ENCODE measurements around the gene P2RX1.

P2RX1 gene

DNA sequence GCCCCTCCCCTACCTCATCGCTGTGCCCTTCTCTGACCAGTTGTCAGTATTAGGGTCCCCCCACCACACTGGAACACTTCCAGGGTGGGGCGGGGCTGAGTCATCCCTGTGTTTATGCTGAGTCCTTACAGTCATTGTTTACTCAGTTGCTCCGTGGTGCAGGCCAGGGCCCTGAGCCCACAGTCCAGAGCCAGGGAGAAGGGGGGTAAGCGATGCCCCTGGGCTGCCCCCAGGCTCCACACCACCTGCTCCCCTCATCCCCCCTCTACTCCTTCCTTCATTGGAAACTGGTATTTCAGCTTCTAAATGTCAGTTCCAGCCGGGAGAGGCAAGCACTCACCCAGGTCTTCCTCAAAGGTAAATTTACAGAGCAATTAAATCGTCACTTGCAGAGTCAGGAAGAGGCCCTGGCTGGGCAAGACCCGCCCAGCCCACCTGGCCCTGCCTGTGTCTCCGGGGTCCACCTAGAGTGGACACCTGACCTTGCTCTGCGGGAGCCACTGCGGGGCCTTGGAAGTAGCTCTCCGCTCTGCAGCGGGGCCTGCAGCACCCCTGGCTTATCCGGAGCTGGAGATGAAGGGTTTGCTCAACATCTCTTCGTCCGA, 43.1 kb upstream of the P2RX1 start:
- Histone ChIP-seq H3K27me3 (ENCODE audit: control insufficient read depth, insufficient read depth, low read length) (peaks cover 31% of the 10 kb centered on the region), H3K4me1 (ENCODE audit: control insufficient read depth, insufficient read depth, low read length) (peaks cover 35% of the 10 kb centered on the region), H3K9ac (ENCODE audit: low read length) (no peak overlapping the region), H3K36me3 (ENCODE audit: control insufficient read depth, insufficient read depth, low read length) (no peaks in the 10 kb centered on the region), H3K4me3 (ENCODE audit: low read depth, low read length) (no peak overlapping the region), H3K9me3 (ENCODE audit: control insufficient read depth, insufficient read depth, low read depth, low read length) (no peaks in the 10 kb centered on the region), H3K27ac (ENCODE audit: low read depth, low read length) (no peak overlapping the region)

DNA sequence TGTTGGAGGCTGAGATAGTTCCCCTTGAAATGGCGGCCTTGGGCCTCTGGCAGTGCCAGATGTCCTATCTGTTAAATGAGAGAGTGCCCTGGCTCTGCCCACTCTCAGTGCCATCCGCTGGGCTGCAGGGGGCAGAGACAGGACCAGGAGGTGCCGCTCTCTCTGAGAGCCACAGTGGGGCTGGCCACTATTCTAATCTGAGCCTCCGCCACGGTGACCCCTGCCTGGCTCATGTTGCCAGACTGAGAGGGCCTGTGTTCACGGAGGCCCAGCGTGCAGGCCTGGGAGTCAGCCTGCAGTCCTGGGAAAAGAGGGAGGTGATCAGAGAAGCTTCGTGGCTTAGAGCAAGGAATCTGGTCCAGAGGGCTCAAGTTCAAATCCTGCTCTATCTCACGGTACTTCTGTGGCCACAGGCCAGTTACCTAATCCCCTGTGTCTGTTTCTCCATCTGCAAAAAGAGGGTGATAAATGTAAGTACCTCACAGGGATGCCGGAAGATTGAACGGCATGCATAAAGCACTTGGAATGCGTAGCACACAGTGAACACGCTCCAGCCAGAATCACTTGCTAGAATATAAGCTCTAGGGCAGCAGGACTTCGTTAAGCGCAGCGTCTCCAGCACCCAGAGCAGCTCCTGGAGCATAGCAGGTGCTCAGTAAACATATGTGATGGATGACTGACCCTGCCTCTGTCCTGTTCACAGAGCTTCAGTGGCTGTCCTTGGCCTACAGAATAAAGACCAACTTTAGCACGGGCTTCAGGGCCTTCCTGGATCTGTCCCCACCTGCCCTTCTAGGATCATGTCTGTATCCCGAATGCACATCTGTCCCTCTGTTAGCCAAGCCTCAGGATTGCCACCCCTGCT, 41.7 kb upstream of the P2RX1 start:
- H3K27me3 ChIP-seq (ENCODE audit: control insufficient read depth, insufficient read depth, low read length): peaks cover 17% of the 10 kb centered on the region
- H3K4me1 ChIP-seq (ENCODE audit: control insufficient read depth, insufficient read depth, low read length): peaks cover 35% of the 10 kb centered on the region
- H3K27ac ChIP-seq (ENCODE audit: low read depth, low read length): no peak overlapping the region
- H3K36me3 ChIP-seq (ENCODE audit: control insufficient read depth, insufficient read depth, low read length): no peaks in the 10 kb centered on the region
- H3K9ac ChIP-seq (ENCODE audit: low read length): no peak overlapping the region
- no peaks in the 10 kb centered on the region for H3K9me3 ChIP-seq (ENCODE audit: control insufficient read depth, insufficient read depth, low read depth, low read length)
- no peak overlapping the region for H3K4me3 ChIP-seq (ENCODE audit: low read depth, low read length)

- no peak overlapping the region for H3K4me3 ChIP-seq (ENCODE audit: low read depth, low read length)
- no peaks in the 10 kb centered on the region for H3K36me3 ChIP-seq (ENCODE audit: control insufficient read depth, insufficient read depth, low read length)
- H3K4me1 ChIP-seq (ENCODE audit: control insufficient read depth, insufficient read depth, low read length): peaks cover 35% of the 10 kb centered on the region
- no peaks in the 10 kb centered on the region for H3K9me3 ChIP-seq (ENCODE audit: control insufficient read depth, insufficient read depth, low read depth, low read length)
- H3K27ac ChIP-seq (ENCODE audit: low read depth, low read length): no peak overlapping the region
- H3K9ac ChIP-seq (ENCODE audit: low read length): no peak overlapping the region
- peaks cover 7% of the 10 kb centered on the region for H3K27me3 ChIP-seq (ENCODE audit: control insufficient read depth, insufficient read depth, low read length)
Measured at GRCh38 chr17:3956983-3957382, 40.7 kb upstream of the P2RX1 start.

DNA sequence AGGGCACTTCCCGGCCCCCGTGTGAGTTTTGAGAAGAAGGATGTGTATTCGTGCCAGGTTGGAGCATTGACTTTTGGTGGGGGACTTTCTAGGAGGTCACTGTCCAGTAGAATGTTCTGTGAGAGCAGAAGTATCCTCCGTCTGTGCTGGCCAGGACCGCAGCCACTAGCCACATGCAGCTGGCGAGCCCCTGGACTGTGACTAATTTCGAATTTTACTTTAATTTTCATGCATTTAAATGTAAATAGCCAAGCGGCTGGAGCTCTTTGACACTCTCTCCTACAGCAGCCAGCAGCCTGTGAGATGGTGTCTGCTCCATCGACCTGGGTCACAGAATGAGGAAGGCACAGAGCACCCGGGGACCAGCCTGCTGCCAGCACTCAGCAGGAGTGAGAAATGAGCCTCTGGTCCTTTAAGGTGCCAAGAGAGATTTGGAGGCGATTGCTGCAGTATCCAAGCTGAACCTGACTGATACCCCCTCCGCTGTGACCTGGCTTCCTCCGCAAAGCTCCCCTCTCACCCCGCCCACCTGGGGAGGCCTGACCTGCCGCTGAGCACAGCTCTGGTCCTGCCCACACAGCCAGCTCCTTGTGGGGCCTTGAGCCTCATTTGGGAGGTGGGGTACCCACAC, 40.2 kb upstream of the P2RX1 start:
- Histone ChIP-seq H3K9me3 (ENCODE audit: control insufficient read depth, insufficient read depth, low read depth, low read length) (no peaks in the 10 kb centered on the region), H3K27me3 (ENCODE audit: control insufficient read depth, insufficient read depth, low read length) (peaks cover 1% of the 10 kb centered on the region; the same call in 1 of the 2 replicates), H3K27ac (ENCODE audit: low read depth, low read length) (no peak overlapping the region), H3K4me1 (ENCODE audit: control insufficient read depth, insufficient read depth, low read length) (peaks cover 35% of the 10 kb centered on the region), H3K36me3 (ENCODE audit: control insufficient read depth, insufficient read depth, low read length) (no peaks in the 10 kb centered on the region), H3K4me3 (ENCODE audit: low read depth, low read length) (no peak overlapping the region), H3K9ac (ENCODE audit: low read length) (no peak overlapping the region)

- H3K36me3 ChIP-seq (ENCODE audit: control insufficient read depth, insufficient read depth, low read length): no peaks in the 10 kb centered on the region
Measured at GRCh38 chr17:3955673-3955988, 39.4 kb upstream of the P2RX1 start.

DNA sequence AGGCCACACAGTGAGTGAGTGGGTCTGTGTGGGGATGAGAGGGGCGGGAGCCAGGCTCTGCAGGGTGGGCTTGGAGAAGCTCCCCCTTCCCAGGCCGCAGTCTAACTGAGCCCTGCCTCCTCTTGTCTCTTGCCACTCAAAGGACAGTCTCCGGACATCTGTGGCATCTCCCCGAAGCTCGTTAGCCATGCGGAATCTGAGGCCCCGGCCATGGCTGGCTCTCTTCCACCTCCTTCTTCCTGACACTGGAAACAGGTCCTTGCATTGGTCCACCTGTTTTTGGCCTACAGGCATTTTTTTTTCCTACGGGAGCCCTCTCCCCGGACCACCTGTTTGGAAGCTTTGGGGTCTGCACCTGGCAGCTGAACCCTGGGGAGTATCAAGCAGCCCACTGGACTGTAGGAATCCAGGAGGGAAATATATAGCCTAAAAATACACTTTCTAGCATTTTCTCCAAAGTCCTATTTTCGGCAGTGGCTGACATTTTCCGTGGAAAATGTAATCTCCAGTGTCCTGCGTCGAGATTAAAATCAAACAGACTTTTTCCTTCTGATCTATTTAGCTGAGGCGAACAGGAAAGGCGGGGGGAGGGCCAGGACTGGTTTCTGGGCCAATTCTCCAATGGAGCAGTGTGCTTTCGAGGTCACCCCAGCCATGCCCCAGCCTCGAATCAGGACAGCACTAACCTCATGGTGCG, 38.9 kb upstream of the P2RX1 start:
- Histone ChIP-seq H3K27me3 (ENCODE audit: control insufficient read depth, insufficient read depth, low read length) (no peaks in the 10 kb centered on the region), H3K9me3 (ENCODE audit: control insufficient read depth, insufficient read depth, low read depth, low read length) (no peaks in the 10 kb centered on the region), H3K4me3 (ENCODE audit: low read depth, low read length) (no peak overlapping the region), H3K4me1 (ENCODE audit: control insufficient read depth, insufficient read depth, low read length) (peaks cover 27% of the 10 kb centered on the region), H3K36me3 (ENCODE audit: control insufficient read depth, insufficient read depth, low read length) (no peaks in the 10 kb centered on the region), H3K27ac (ENCODE audit: low read depth, low read length) (no peak overlapping the region), H3K9ac (ENCODE audit: low read length) (no peak overlapping the region)

More at GRCh38 chr17:3955673-3955988, 39.4 kb upstream of the P2RX1 start:
- no peaks in the 10 kb centered on the region; the same call in 1 of the 2 replicates for H3K27me3 ChIP-seq (ENCODE audit: control insufficient read depth, insufficient read depth, low read length)
- H3K27ac ChIP-seq (ENCODE audit: low read depth, low read length): no peak overlapping the region
- H3K4me3 ChIP-seq (ENCODE audit: low read depth, low read length): no peak overlapping the region
- H3K9me3 ChIP-seq (ENCODE audit: control insufficient read depth, insufficient read depth, low read depth, low read length): no peaks in the 10 kb centered on the region
- H3K4me1 ChIP-seq (ENCODE audit: control insufficient read depth, insufficient read depth, low read length): peaks cover 32% of the 10 kb centered on the region
- no peak overlapping the region for H3K9ac ChIP-seq (ENCODE audit: low read length)

DNA sequence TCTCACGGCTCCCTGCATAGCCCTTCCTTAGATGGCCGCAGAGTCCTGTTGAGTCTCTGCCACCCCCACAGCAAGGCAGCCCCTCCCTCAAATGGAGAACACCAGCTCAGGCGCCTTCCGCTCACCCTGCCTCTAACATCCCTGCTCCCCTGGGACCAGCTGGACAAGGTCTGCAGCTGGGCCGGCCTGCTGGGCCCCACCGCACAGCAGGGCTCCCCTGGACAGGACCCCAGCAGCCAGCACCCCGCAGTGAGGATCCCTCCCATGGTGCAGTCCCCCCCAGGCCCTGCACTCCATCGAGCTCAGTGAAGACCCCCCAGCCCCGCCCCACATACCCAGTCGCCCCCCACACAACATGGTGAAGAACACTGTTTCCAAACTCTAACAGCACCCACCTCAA, 37.8 kb upstream of the P2RX1 start:
- H3K27ac ChIP-seq (ENCODE audit: low read depth, low read length): no peak overlapping the region
- H3K9me3 ChIP-seq (ENCODE audit: control insufficient read depth, insufficient read depth, low read depth, low read length): no peaks in the 10 kb centered on the region
- no peak overlapping the region for H3K9ac ChIP-seq (ENCODE audit: low read length)
- peaks cover 17% of the 10 kb centered on the region for H3K4me1 ChIP-seq (ENCODE audit: control insufficient read depth, insufficient read depth, low read length)
- no peaks in the 10 kb centered on the region for H3K27me3 ChIP-seq (ENCODE audit: control insufficient read depth, insufficient read depth, low read length)
- H3K4me3 ChIP-seq (ENCODE audit: low read depth, low read length): no peak overlapping the region
- no peaks in the 10 kb centered on the region for H3K36me3 ChIP-seq (ENCODE audit: control insufficient read depth, insufficient read depth, low read length)

- Histone ChIP-seq H3K36me3 (ENCODE audit: control insufficient read depth, insufficient read depth, low read length) (no peaks in the 10 kb centered on the region), H3K27ac (ENCODE audit: low read depth, low read length) (no peak overlapping the region), H3K9me3 (ENCODE audit: control insufficient read depth, insufficient read depth, low read depth, low read length) (no peaks in the 10 kb centered on the region), H3K4me1 (ENCODE audit: control insufficient read depth, insufficient read depth, low read length) (peaks cover 16% of the 10 kb centered on the region), H3K27me3 (ENCODE audit: control insufficient read depth, insufficient read depth, low read length) (no peaks in the 10 kb centered on the region), H3K4me3 (ENCODE audit: low read depth, low read length) (no peak overlapping the region), H3K9ac (ENCODE audit: low read length) (no peak overlapping the region)
Measured at GRCh38 chr17:3953542-3953941, 37.3 kb upstream of the P2RX1 start.

DNA sequence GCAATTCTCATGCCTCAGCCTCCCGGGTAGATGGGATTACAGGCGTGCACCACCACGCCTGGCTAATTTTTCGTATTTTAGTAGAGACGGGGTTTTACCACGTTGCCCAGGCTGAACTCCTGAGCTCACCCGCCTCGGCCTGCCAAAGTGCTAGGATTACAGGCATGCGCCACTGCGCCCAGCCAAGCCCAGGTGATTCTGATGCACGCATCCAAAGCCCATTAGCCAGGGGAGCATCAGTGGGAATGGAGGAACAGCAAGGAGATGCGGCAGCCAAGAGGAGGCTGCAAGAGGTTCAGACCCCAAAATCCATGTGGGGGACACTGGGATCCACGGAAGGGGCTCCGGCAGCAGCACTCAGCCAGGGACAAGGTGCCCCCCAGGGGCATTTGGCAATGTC, 35.9 kb upstream of the P2RX1 start:
- H3K36me3 ChIP-seq (ENCODE audit: control insufficient read depth, insufficient read depth, low read length): no peaks in the 10 kb centered on the region; the same call in 1 of the 2 replicates

DNA sequence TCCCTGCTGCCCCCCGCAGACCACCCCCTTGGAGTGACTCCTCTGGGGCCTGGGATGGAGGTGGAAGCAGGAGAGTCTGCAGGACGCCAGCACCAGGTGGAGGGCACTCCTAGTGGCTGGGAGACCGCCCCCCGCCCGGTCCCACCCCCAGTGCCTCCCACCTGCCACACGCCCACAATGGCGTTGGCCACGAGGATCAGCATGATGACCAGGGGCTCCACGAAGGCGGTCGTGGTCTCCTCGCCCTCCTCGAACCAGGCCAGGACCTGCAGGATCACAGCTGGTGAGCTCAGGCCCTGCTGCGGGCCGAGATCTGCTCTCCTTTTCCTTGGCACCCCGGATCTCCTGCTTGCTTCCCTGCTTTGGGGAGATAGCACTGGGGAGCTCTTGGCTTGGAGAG, 35.2 kb upstream of the P2RX1 start:
- no peaks in the 10 kb centered on the region for H3K9me3 ChIP-seq (ENCODE audit: control insufficient read depth, insufficient read depth, low read depth, low read length)
- H3K4me1 ChIP-seq (ENCODE audit: control insufficient read depth, insufficient read depth, low read length): peaks cover 9% of the 10 kb centered on the region
- no peaks in the 10 kb centered on the region for H3K27me3 ChIP-seq (ENCODE audit: control insufficient read depth, insufficient read depth, low read length)
- H3K27ac ChIP-seq (ENCODE audit: low read depth, low read length): no peak overlapping the region
- no peak overlapping the region for H3K9ac ChIP-seq (ENCODE audit: low read length)
- no peaks in the 10 kb centered on the region; the same call in 1 of the 2 replicates for H3K36me3 ChIP-seq (ENCODE audit: control insufficient read depth, insufficient read depth, low read length)
- no peak overlapping the region for H3K4me3 ChIP-seq (ENCODE audit: low read depth, low read length)

More for the DNA sequence above, 35.9 kb upstream of the P2RX1 start:
- Histone ChIP-seq H3K27me3 (ENCODE audit: control insufficient read depth, insufficient read depth, low read length) (no peaks in the 10 kb centered on the region), H3K4me1 (ENCODE audit: control insufficient read depth, insufficient read depth, low read length) (peaks cover 16% of the 10 kb centered on the region), H3K9ac (ENCODE audit: low read length) (no peak overlapping the region), H3K27ac (ENCODE audit: low read depth, low read length) (no peak overlapping the region), H3K4me3 (ENCODE audit: low read depth, low read length) (no peak overlapping the region), H3K9me3 (ENCODE audit: control insufficient read depth, insufficient read depth, low read depth, low read length) (no peaks in the 10 kb centered on the region)

Data from HUES6 (cell line).